Cerebellar cortex (tissue), 1 donor: Measurements from ENCODE around the gene FAM83C.
A peak's percentile ranks its signal among the peaks of the same experiment; 100 is the strongest.
"Not testable (repeated sequence)": the region's sequence is repeated elsewhere in the genome, so short reads cannot be mapped to it uniquely, and the experiment has no call there.

Source experiments
- DNase-seq: peaks from one replicate; pipeline ENCODE4 v3.0.0-alpha.2; 2015; ENCODE audit warnings: low spot score

Gene FAM83C

DNA sequence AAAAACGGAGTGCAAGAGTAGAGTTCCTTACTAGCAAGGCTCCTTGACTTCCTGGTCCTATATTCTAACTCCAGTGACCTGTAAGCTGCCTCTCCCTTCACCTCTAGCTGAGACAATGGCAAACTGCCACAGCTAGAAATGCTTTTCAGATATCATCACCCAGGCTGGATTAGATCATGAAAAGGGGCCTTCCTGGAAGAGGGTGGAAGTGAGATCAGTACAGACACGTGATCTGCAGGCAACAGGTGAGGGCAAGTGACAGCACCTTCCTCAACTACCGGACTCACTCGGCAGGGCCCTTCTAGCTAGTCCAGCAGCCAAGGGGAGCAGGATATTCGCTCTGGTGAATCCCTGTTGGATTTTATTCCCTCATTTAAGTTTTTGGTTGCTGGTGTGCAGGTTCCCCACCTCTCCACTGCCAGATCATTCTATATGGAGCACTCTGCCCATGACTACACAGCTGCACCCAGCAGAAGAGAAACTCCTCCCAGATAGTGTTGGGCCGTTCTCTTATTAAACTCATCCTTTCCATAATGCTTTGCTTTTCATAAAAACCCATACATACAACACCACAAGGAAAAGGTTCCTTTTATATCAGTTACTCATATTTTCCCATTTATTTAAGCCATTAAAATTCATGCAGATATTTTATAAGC, 26.4 kb upstream of the FAM83C start:
- DNase-seq, result no peak

DNA sequence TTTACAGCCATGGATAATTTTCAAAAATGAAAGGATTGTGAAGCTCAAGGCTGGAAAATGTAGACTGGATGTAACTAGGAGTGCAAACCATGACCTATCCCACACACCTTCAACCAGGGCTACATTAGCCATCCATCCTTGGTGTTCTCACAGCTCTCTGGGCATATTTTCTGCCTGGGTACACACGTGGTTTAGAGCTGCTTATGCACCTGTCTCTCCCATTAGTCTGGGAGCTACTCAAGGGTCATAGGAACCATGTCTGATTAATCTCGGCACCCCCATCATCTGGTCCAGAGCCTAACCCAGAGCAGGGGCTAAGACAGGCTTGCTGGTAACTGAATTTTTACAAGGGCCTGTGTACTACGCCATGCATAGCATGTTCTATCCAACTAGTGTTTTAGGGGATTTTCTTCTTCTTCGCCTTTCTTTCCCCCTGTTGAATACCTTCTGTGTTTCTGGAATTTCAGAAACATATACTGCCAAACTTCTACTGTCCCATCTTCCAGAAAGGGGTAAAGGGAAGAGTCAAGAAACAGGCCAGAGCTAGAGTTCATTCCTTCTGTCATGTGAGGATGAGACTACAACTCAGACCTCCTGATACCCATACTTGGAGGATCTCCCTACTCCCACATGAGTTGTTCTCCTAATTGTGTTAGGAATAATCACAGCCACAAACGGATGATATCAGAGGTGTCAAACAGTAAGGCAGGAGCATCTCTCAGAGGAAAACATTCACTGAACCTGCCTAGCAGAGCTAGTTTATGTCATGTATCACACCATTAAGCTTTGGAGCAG, 25.4 kb upstream of the FAM83C start:
- DNase-seq, result no peak

DNA sequence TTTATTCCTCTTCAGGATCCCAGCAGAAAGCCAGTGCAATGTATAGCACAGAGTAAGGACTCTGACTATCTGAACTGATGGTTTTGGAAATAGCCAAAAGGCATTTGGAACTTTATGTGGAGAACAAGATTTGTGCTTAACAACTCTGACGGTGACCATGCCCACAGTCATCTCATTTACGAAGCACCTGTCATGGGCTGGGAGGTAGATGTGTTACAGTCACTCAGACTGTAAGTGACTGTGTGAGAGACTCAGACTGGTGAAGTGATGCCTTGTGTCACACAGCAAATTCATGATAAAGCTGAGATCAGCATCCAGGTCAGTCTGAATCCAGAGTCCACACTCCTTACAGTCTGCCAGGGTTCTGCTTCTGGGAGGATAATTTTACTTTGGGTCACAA, 23.9 kb upstream of the FAM83C start:
- DNase-seq, result no peak

DNA sequence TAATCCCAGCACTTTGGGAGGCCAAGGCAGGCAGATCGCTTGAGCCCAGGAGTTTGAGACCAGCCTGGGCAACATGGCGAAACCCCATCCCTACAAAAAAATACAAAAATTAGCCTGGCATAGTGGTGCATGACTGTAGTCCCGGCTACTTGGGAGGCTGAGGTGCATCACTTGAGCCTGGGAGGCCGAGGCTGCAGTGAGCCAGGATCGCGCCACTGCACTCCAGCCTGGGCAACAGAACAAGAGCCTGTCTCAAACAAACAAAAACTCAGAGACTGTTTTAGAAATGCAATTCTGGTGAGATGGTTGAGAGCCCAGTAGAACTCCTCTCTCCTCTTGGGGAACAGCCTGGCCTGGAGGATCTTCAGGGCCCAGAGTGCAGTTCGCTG, 23.4 kb upstream of the FAM83C start:
- not testable (repeated sequence) for DNase-seq

DNA sequence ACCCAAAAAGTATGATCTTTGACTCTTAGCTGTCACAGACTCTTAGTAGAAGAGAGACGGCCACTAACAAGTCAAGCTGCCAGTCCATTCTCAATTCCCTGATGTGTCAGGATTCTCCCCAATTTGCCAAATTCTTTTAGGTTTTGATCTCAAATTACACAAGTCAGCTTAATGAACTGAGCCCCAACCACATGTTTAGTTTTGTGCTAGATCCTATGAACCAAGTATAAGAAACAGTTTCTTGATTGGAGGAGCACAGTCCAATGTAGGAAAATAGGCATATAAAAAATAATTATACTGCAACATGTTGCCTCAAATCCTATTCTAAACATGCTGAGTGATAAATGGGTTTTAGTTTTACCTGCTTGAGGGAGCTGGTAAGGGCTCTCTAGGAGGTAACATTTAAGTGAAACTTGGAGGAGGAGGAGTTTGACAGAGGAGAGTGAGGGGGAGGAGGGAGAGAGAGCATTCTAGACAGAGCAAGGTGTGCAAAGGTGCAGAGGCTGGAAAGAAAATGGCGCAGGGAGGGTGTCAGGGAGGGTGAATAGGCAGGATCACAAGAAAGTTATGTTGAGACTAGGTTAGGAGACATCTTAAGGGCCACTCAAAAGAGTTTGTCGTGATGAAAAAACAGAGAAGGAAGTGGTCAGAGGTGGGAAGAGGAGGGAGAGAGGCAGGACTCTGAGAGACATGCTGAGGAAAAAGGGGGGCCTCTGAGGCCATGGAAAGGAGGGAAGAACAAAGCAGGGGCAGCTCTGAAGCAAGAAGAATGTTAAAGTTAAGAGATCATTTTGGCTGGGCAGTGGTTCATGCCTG, 22.8 kb upstream of the FAM83C start:
- DNase-seq, result no peak

DNA sequence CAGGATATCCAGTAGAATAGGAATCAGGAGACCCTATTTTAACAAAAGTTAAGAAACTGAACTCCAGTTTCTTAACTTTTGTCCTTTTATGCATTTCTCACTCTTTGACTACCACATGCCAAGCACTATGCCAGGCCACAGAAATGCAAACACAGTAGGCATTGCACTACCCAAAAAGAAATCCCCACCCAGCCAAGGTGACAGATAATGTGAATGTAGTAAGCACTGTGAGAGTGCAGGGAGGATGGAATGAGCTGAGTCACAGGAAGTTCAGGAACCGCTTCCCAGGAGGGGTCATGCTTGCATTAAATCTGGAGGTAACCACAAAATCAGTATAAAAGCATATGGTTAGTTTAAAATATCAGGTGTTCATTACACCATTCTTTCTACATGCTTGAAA, 20.1 kb upstream of the FAM83C start:
- no peak for DNase-seq

DNA sequence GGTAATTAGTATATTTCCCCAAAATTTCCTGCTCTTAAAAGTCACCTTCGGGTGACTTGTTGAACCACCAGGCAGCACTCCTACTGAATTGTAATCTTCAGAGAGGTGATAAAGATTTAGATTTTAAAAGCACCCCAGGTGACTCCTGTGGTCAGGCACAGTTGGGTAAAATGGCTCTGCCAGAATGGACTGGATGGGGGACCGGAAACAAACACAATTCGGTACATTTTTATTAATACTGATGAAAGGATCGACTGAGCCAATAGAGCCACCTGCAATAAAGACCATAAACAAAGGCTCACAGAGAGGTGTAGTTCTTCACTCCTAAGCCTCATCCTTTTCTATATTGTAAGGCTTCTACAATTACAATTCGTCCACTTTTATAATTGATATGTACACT, 19.6 kb upstream of the FAM83C start:
- no peak for DNase-seq

DNA sequence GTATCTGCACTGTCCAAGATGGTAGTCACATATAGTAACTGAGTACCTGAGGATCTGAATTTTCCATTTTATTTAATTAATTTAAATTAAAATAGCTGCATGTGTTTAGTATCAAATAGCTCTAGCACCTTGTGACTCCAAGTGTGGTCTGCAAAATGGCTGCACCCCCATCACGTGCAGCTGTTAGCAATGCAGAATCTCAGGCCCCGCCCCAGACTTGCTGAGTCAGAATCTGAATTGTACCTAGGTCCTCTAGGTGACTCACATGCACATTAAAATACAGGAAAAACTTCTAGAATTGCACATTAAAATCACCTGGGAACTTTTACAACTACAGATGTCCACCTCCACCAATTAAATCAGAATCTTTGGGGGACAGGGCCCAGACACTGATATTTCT, 19.2 kb upstream of the FAM83C start:
- no peak for DNase-seq

DNA sequence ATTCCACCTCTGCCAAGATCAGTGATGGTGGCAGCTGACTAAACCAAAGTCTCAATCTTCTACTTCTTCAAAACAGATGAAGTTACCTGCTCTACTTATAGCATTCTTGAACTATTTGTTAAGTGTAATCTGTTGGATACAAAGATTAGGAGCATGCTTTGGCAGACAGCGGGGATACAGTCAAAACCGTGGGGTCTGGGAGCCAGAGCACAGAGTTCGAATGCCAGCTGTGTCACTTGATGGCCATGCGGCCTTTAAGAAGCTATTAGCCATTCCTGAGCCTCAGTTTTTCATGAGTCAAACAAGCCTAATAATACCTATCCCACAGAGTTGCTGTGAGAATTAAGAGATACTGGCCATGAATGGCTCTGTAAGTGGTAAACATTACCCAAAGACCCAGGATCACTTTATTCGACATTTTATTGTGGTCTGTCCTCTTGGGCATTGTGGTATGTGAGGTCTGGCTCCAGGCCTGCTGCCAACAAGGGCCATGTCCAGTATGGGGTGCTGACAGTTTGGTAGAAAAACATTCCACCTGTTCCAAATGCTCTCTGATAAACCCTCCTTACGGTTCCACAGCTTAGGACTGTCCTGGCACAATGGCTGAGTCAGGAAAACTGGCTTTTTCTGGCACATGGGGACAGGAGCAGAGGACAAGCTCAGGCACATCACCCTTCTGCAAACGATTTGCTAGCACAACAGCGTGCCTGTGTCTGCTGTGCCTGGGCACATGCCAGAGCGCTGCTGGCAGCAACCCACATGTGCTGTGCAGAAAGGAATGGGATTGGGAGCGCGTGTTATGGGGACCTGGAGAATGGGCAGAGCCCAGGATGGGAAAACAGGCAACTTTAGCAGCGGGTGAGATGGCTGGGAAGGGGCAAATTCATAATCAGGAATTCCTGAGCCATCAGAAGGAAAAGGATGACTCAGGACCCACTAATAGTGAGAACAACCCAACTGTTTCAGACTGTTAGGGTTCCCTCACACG, 15.7 kb upstream of the FAM83C start:
- DNase-seq, result peak; percentile 70

DNA sequence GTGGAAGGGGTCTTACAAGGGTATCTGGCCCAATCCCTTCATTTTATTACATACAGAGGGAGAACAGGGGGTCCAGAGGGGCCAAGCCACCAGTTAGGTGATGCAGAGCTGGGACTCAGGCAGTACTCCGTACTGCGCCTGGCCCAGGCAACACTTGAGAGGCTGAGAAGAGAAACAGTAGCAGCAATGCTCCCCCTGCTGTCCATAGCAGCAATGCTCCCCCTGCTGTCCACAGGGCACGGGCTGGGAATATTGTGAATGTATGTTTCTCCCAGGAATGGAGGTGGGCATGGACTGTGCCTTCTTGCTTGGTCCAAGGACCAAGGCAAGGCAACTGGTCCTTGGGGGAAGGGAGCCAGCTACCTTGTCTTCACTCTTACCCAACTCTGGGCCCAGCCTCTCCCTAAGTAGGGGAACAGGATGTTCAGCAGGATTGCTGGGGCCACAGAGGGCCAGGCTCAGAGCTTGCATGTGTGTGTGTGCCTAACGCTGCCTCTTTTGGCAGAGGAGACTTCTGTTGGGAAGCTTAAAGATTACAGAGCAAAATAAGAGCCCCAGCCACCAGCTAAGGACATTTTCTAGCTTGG, 14.8 kb upstream of the FAM83C start:
- peak; percentile 85 for DNase-seq

DNA sequence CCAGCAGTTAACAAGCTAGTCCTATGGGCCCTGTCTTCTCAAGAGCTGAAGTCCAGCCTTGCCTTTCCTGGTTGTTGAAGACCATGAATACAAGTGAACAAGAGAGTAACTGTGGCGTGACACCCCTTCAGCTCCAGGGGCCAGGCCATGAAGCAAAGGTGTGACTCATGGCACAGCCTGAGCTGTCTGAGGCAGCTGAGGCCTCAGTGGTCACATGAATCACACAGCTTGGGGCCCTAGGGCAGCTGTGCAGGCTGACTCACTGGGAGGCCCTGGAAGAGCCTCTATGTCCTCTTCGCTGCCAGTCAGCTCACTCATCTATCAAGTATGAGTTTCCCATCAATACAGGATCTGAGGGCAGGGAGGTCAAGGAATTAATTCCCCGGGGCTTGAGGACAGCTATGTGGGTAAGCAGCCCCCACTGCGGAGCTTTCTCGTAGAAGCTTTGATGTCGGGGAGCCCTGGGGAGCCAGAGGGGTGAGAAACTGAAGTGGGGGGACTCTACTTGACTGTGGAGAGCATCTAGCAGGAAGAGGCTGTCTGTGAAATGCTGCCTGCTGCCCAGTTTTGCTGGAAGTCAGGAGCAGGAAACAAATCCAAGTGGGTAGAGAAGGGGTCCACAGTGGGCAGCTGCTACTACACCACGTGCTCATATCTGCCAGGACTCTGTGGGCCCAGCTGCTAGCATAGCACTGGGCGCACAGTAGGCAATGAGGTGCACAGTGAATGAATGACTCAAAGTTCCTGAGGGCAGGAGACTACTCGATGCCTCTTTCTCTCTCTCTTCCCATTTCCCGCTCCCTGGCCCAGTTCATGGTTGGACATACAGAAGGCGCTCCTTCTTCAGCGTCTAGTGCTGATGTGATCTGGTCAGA, 13.7 kb upstream of the FAM83C start:
- no peak for DNase-seq

DNA sequence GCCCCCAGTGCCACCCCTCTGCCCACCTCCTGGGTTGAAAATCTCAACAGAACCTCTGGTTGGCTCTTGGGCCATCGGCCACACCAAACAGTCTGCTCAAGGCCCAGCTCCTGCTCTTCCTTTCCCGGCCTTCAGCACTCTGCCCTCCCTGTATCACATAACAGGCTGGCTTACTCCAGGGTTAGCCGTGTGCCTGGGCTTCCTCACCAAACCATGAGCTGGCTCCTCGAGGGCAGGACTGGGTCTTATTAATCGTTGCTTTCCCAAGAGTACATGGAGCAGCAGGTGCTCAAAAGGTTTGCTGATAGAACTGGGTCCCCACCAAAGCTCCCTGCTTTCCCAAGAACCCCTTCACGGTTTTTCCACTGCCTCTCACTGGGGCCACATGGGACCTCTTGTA, 12.7 kb upstream of the FAM83C start:
- no peak for DNase-seq

DNA sequence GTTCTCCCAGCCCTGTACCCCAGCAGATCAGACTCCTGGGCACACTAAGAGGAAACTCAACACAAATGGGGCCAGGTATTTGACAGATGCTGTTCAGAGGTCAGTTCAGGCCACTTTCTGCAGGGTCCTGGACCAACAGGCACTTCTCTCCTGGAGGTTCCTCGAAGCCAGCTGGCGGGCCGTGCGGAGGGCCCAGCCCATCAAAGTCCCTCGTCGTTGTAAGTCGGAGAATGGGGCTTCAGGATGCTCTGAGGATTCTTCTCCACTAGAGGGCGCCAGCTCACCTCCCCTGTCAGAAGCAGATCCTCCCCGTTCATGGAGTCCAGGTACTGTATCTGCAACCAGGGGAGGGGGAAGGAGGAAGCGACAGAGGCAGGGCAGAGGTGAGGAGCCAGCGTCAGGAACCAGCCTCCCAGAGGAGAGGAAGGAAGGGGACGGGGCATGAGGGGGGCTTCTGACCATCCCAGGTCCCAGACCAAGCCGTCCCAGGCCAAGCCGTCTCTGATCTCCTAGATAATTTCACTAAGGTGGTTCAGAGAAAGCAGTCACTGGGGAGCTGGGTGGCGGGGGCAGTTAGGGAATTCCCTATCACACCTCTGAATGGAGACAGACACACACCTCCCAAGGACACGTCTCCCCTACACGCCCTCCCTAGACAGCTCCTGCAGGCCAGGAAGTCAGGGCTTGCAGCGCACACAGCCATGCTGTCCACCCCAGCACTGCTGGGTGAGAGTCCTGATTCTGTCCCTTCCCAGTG, 11.7 kb upstream of the FAM83C start:
- peak; percentile 88 for DNase-seq

DNA sequence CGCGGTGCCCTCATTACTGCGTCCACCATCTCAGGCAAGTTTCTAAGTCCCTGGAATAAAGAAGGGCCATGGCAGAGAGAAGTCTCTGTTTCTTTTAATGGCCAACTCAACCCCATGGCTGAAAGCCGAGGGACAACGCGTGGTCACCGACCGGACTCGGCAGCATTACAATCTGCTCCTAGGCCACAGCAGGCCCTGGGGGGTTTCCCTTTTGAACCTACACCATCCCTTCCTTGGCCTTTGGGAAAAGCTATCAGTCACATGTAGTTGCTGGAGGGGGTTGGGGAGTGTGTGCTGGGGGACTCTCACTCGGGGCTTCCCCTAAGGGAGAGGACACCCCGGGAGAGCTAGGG, 11.1 kb upstream of the FAM83C start:
- DNase-seq, result no peak

DNA sequence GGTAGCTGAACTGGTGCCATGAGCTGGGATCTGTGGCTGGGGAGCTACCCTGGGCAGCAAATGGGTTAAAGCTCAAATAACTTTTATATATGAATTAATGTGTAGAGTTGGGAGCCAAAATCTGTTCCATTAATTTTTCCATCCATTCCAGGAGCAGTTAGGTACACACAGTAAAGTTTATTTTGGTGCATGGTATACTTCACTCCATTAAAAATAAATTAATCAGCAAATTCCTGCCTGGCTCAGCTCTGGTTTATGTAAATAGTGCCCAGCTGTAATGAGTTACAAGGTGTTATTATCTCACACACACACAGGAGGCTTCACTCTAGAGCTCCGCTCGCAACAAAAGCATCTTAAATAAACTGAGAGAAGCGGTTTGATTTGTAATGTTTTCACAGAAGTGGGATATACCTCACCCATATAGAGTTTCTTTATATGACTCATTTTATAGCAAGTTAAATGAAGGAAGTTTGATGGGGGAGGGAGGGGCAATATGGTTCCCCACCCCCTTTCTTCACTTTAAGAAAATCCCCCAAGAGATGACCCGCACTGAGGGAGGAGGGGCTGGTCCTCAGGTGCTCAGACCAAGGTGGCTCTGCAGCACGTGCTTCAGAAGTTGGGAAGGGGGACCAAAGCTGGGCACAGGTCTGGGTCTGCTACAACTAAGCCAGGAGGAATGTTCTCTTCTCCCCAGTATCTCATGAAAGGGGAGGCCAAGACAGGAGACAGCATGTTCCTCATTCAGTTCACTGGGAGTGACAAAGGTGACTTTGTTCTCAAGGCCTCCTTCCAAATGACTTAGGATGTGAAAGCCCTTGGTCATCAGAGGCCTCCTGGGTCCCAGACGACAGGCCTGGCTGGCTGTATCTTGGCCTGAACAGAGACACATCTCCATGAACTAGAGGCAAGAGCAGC, 10.5 kb upstream of the FAM83C start:
- no peak for DNase-seq

DNA sequence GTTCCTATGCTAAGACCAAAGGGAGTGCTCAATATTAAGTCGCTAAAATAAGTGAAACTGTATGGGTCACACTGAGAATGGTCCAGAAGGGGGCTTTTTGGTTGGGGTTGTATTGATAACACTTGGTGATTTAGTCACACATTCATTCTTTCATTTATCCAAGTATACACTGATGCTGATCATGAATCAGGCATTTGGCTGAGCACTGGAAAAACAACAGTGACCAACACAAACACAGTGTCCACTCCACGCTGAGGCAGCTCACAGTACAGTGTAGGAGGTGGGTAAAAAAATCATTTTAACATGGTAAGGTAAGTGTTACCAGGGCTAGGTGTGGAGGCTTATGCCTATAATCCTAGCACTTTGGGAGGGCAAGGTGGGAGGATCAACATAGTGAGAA, 9.2 kb upstream of the FAM83C start:
- DNase-seq, result no peak

DNA sequence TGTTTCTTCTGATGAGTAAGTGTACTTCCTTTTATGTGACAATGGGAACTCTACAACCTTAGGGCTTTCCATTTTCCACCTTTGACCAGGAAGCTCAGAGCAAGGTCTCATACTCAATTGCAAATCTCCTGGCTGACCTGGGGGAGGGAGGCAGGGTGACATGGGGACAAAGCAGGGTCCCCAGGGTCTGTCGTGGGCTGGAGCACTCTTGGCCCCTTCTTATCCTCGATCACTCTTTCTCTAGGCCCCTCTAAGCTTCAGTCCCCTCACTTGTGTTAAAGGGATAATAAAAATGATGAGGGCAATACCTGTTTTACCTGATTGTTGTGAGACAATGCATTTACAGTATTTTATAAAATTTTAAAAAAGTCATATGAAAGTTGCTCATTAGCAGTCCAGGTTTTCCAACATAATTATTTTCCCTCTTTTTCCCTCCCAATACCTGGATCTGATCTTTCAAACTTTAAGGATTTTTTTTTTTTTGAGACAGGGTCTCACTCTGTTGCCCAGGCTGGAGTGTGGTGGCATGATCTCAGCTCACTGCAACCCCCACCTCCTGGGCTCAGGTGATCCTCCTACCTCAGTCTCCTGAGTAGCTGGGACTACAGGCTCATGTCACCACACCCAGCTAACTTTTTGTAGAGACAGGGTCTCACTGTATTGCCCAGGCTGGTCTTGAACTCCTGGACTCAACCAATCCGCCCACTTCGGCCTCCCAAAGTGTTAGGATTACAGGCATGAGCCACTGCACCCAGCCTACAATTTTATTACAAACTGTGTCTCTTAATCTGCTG, 8.4 kb upstream of the FAM83C start:
- no peak for DNase-seq

DNA sequence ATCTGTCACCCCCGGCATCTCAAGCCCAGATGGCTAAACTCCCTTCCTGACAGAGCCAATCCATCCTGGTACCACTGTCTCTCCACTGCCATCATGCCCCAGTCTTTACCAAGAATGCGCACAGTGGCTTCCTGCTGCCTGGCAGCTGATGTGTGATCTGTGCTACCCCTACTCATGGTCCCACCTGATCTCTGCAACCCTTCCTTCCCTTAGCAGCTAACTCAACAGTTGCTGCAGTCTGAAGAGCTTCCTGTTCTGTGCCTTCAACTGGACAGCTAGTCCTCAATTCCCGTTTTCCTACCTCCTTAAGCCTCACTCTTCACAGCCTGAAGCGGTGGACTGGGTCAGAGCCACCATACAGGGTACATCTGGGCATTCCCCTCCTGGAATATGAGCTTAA, 7.6 kb upstream of the FAM83C start:
- DNase-seq, result no peak
